ENCODE results near the gene CPSF4. TPM values are rescaled to one million over a fixed set of nuclear protein-coding genes. Genes with fewer than 3 reads are reported as not detected.

The CPSF4 gene
- total RNA-seq, 2 experiments from 2014 or later: 84.4 to 88.6 TPM

- no peak for DNase-seq (ENCODE audit: low spot score)
- Histone ChIP-seq H3K4me1 (ENCODE audit: insufficient read depth, low read length, poor library complexity, severe bottlenecking) (no peaks in the 10 kb centered on the region), H3K9me2 (ENCODE audit: insufficient read depth, low read length) (no peaks in the 10 kb centered on the region), H3K79me2 (ENCODE audit: insufficient read depth, low read depth, low read length) (no peaks in the 10 kb centered on the region), H3K27ac (ENCODE audit: low read depth, low read length, poor library complexity, severe bottlenecking) (no peak overlapping the region), H4K20me1 (ENCODE audit: insufficient read depth, low read length) (no peaks in the 10 kb centered on the region; the same call in 1 of the 2 replicates), H3K4me2 (ENCODE audit: low read length) (no peak overlapping the region), H3K4me3 (ENCODE audit: low read depth, low read length, poor library complexity, severe bottlenecking) (no peak overlapping the region), H3K36me3 (ENCODE audit: insufficient read depth, low read length) (peaks cover 94% of the 10 kb centered on the region), H3K9me3 (ENCODE audit: low read length) (no peaks in the 10 kb centered on the region), H2AFZ (ENCODE audit: low read length) (no peak overlapping the region)
- no TSS peak for BruUV-seq (replicated peaks)
- CTCF ChIA-PET (ENCODE audit: unreplicated experiment): no interaction called here
- POLR2A ChIA-PET: no interaction called here
- TF ChIP-seq CTCF (conservative IDR thresholded peaks at IDR 0.05; ENCODE audit: low read length) (no peak), EZH2phosphoT487 (IDR thresholded peaks at IDR 0.05; ENCODE audit: borderline replicate concordance, low read depth, low read length) (no peak)
- intact Hi-C loops (cut with micrococcal nuclease; ENCODE audit: unreplicated experiment): no loop called here
Measured at GRCh38 chr7:99447943-99448342, 9.2 kb downstream of the CPSF4 start.

GRCh38 chr7:99448855-99449254 lies 10.1 kb downstream of the CPSF4 start:
- Histone ChIP-seq H3K4me1 (ENCODE audit: insufficient read depth, low read length, poor library complexity, severe bottlenecking) (no peaks in the 10 kb centered on the region), H3K79me2 (ENCODE audit: insufficient read depth, low read depth, low read length) (no peaks in the 10 kb centered on the region), H3K9me2 (ENCODE audit: insufficient read depth, low read length) (no peaks in the 10 kb centered on the region), H4K20me1 (ENCODE audit: insufficient read depth, low read length) (no peaks in the 10 kb centered on the region; the same call in 1 of the 2 replicates), H3K36me3 (ENCODE audit: insufficient read depth, low read length) (peaks cover 94% of the 10 kb centered on the region), H3K27ac (ENCODE audit: low read depth, low read length, poor library complexity, severe bottlenecking) (no peak overlapping the region), H3K4me2 (ENCODE audit: low read length) (no peak overlapping the region), H3K9me3 (ENCODE audit: low read length) (no peaks in the 10 kb centered on the region), H3K4me3 (ENCODE audit: low read depth, low read length, poor library complexity, severe bottlenecking) (no peak overlapping the region), H2AFZ (ENCODE audit: low read length) (no peak overlapping the region)
- TF ChIP-seq CTCF (conservative IDR thresholded peaks at IDR 0.05; ENCODE audit: low read length) (no peak), EZH2phosphoT487 (IDR thresholded peaks at IDR 0.05; ENCODE audit: borderline replicate concordance, low read depth, low read length) (no peak)
- ChIA-PET CTCF (ENCODE audit: unreplicated experiment) (no interaction called here), POLR2A (no interaction called here)
- intact Hi-C loops (cut with micrococcal nuclease; ENCODE audit: unreplicated experiment): no loop called here
- DNase-seq (ENCODE audit: low spot score): no peak
- BruUV-seq (replicated peaks): no TSS peak

GRCh38 chr7:99449326-99449725 lies 10.6 kb downstream of the CPSF4 start:
- DNase-seq (ENCODE audit: low spot score): no peak
- Histone ChIP-seq H3K9me3 (ENCODE audit: low read length) (no peaks in the 10 kb centered on the region), H3K4me2 (ENCODE audit: low read length) (no peak overlapping the region), H2AFZ (ENCODE audit: low read length) (no peak overlapping the region), H3K27ac (ENCODE audit: low read depth, low read length, poor library complexity, severe bottlenecking) (no peak overlapping the region), H3K79me2 (ENCODE audit: insufficient read depth, low read depth, low read length) (no peaks in the 10 kb centered on the region), H3K36me3 (ENCODE audit: insufficient read depth, low read length) (peaks cover 94% of the 10 kb centered on the region), H4K20me1 (ENCODE audit: insufficient read depth, low read length) (no peaks in the 10 kb centered on the region; the same call in 1 of the 2 replicates), H3K4me1 (ENCODE audit: insufficient read depth, low read length, poor library complexity, severe bottlenecking) (no peaks in the 10 kb centered on the region), H3K9me2 (ENCODE audit: insufficient read depth, low read length) (no peaks in the 10 kb centered on the region), H3K4me3 (ENCODE audit: low read depth, low read length, poor library complexity, severe bottlenecking) (no peak overlapping the region)
- ChIA-PET POLR2A (no interaction called here), CTCF (ENCODE audit: unreplicated experiment) (no interaction called here)
- intact Hi-C loops (cut with micrococcal nuclease; ENCODE audit: unreplicated experiment): no loop called here
- TF ChIP-seq EZH2phosphoT487 (IDR thresholded peaks at IDR 0.05; ENCODE audit: borderline replicate concordance, low read depth, low read length) (no peak), CTCF (conservative IDR thresholded peaks at IDR 0.05; ENCODE audit: low read length) (no peak)
- BruUV-seq (replicated peaks): no TSS peak
